H9 (cell line): Measurements from ENCODE around the gene NIPAL1. TPM values are rescaled to one million over a fixed set of nuclear protein-coding genes. Genes with fewer than 3 reads are reported as not detected.

Experiments
- DNase-seq: peaks from one replicate; pipeline ENCODE4 v3.0.0-alpha.2; 2017
- H2AFZ ChIP-seq: one replicate; pipeline ENCODE4 v1.6.1; 2013; ENCODE audit warnings: mild to moderate bottlenecking, low read length, control low read depth, moderate library complexity
- H2AK5ac ChIP-seq: 2 replicates; pipeline ENCODE4 v1.6.1; 2013; ENCODE audit warnings: low read length, control low read depth, mixed read lengths; ENCODE audit not compliant: insufficient read length
- H2BK120ac ChIP-seq: one replicate; pipeline ENCODE4 v1.6.1; 2013; ENCODE audit warnings: low read depth, mild to moderate bottlenecking, low read length, control low read depth, inconsistent platforms; ENCODE audit not compliant: poor library complexity, severe bottlenecking
- H2BK12ac ChIP-seq: 2 replicates; pipeline ENCODE4 v1.6.1; 2013; ENCODE audit warnings: low read length, control low read depth, mixed read lengths, low read depth; ENCODE audit not compliant: insufficient read length
- H2BK15ac ChIP-seq: 2 replicates; pipeline ENCODE4 v1.6.1; 2013; ENCODE audit warnings: low read depth, low read length, control low read depth
- H2BK20ac ChIP-seq: one replicate; pipeline ENCODE4 v1.6.1; 2013; ENCODE audit warnings: low read depth, mild to moderate bottlenecking, low read length, control low read depth, inconsistent platforms; ENCODE audit not compliant: poor library complexity, severe bottlenecking
- H2BK5ac ChIP-seq: 2 replicates; pipeline ENCODE4 v1.6.1; 2013; ENCODE audit warnings: low read length, control low read depth, mixed read lengths; ENCODE audit not compliant: insufficient read length
- H3K14ac ChIP-seq: 2 replicates; pipeline ENCODE4 v1.6.1; 2013; ENCODE audit warnings: low read length, control low read depth; ENCODE audit not compliant: insufficient read depth
- H3K18ac ChIP-seq: 2 replicates; pipeline ENCODE4 v1.6.1; 2013; ENCODE audit warnings: low read depth, mild to moderate bottlenecking, mixed read lengths, low read length, control low read depth; ENCODE audit not compliant: insufficient read length
- H3K23ac ChIP-seq: 2 replicates; pipeline ENCODE4 v1.6.1; 2013; ENCODE audit warnings: low read length, control low read depth, mixed read lengths, low read depth; ENCODE audit not compliant: insufficient read length
- H3K23me2 ChIP-seq: 2 replicates; pipeline ENCODE4 v1.6.1; 2013; ENCODE audit warnings: low read depth, mild to moderate bottlenecking, mixed read lengths, low read length, control low read depth; ENCODE audit not compliant: insufficient read length, poor library complexity, severe bottlenecking
- H3K27ac ChIP-seq: 2 replicates; pipeline ENCODE4 v1.5.1; 2013; ENCODE audit warnings: low read length, control low read depth, mixed read lengths, low read depth; ENCODE audit not compliant: insufficient read length
- H3K27me3 ChIP-seq: 2 replicates; pipeline ENCODE4 v1.6.1; 2013; ENCODE audit warnings: low read length, control low read depth, inconsistent platforms; ENCODE audit not compliant: insufficient read depth
- H3K4ac ChIP-seq: 2 replicates; pipeline ENCODE4 v1.6.1; 2013; ENCODE audit warnings: low read depth, mild to moderate bottlenecking, control low read depth, inconsistent platforms, low read length, moderate library complexity
- H3K4me1 ChIP-seq: 2 replicates; pipeline ENCODE4 v1.6.1; 2013; ENCODE audit warnings: low read length, control low read depth, inconsistent platforms; ENCODE audit not compliant: insufficient read depth
- H3K4me2 ChIP-seq: 2 replicates; pipeline ENCODE4 v1.6.1; 2013; ENCODE audit warnings: low read length, control low read depth, mixed read lengths; ENCODE audit not compliant: insufficient read length, insufficient read depth
- H3K56ac ChIP-seq: 2 replicates; pipeline ENCODE4 v1.6.1; 2013; ENCODE audit warnings: low read depth, mild to moderate bottlenecking, mixed read lengths, low read length, control low read depth; ENCODE audit not compliant: insufficient read length
- H3K79me1 ChIP-seq: 2 replicates; pipeline ENCODE4 v1.6.1; 2013; ENCODE audit warnings: low read depth, mild to moderate bottlenecking, moderate library complexity, low read length, control low read depth, inconsistent platforms; ENCODE audit not compliant: insufficient read depth, poor library complexity, severe bottlenecking
- H3K79me2 ChIP-seq: 2 replicates; pipeline ENCODE4 v1.6.1; 2013; ENCODE audit warnings: low read length, control low read depth, inconsistent platforms; ENCODE audit not compliant: insufficient read depth
- H3K9ac ChIP-seq: 2 replicates; pipeline ENCODE4 v1.6.1; 2013; ENCODE audit warnings: low read length, control low read depth, mixed read lengths; ENCODE audit not compliant: insufficient read length; ENCODE audit errors: extremely low read depth
- H3K9me3 ChIP-seq: one replicate; pipeline ENCODE4 v1.6.1; 2013; ENCODE audit warnings: low read depth, low read length, inconsistent platforms; ENCODE audit not compliant: control insufficient read depth
- H3T11ph ChIP-seq: one replicate; pipeline ENCODE4 v1.6.1; 2013; ENCODE audit warnings: mild to moderate bottlenecking, low read length, control low read depth, inconsistent platforms
- H4K20me1 ChIP-seq: one replicate; pipeline ENCODE4 v1.6.1; 2013; ENCODE audit not compliant: control insufficient read depth, insufficient read length, insufficient read depth
- H4K5ac ChIP-seq: 2 replicates; pipeline ENCODE4 v1.6.1; 2013; ENCODE audit warnings: low read depth, mild to moderate bottlenecking, mixed read lengths, low read length, control low read depth; ENCODE audit not compliant: insufficient read length
- H4K8ac ChIP-seq: replicated peaks from 2 replicates; pipeline ENCODE4 v1.6.1; 2013; ENCODE audit warnings: low read length, control low read depth, mixed read lengths, low read depth; ENCODE audit not compliant: insufficient read length
- H4K91ac ChIP-seq: 2 replicates; pipeline ENCODE4 v1.6.1; 2013; ENCODE audit warnings: low read depth, mild to moderate bottlenecking, moderate library complexity, mixed read lengths, low read length, control low read depth; ENCODE audit not compliant: insufficient read length
- H3K27ac Mint-ChIP-seq, 3 experiments: 2 replicates in 2 of 3; 3 replicates in 1 of 3; pipeline ENCODE4 v1.8.0; 2020 to 2021; ENCODE audit warnings: mixed read lengths in 3 of 3, mild to moderate bottlenecking in 1 of 3, moderate library complexity in 1 of 3
- H3K27me3 Mint-ChIP-seq: 2 replicates; pipeline ENCODE4 v1.8.0; 2021; ENCODE audit warnings: low read depth, mild to moderate bottlenecking, moderate library complexity, mixed read lengths
- H3K36me3 Mint-ChIP-seq, 3 experiments: 2 replicates in 2 of 3; 3 replicates in 1 of 3; pipeline ENCODE4 v1.8.0; 2020 to 2021; ENCODE audit warnings: low read depth in 3 of 3, mixed read lengths in 3 of 3; ENCODE audit not compliant: insufficient read depth in 1 of 3
- H3K4me1 Mint-ChIP-seq, 2 experiments: 2 replicates each; pipeline ENCODE4 v1.8.0; 2020; ENCODE audit warnings: mixed read lengths in 2 of 2
- H3K4me3 Mint-ChIP-seq, 2 experiments: 2 replicates in 1 of 2; 3 replicates in 1 of 2; pipeline ENCODE4 v1.8.0; 2020 to 2021; ENCODE audit warnings: mild to moderate bottlenecking in 2 of 2, mixed read lengths in 2 of 2, moderate library complexity in 1 of 2
- H3K9me3 Mint-ChIP-seq, 2 experiments: 2 replicates in 1 of 2; 3 replicates in 1 of 2; pipeline ENCODE4 v1.8.0; 2020; ENCODE audit warnings: mild to moderate bottlenecking in 2 of 2, mixed read lengths in 2 of 2, moderate library complexity in 1 of 2
- CTCF ChIP-seq: fragments of 200-600 bp; sonication (generic); conservative IDR thresholded peaks from 3 replicates; pipeline ENCODE4 v1.8.0; 2021; ENCODE audit warnings: antibody characterized with exemption, mild to moderate bottlenecking
- WGBS: extraction: QIAGEN DNeasy Blood & Tissue Kit; methylation state at CpG from one replicate; pipeline ENCODE4 v1.1.7; 2013; ENCODE audit warnings: missing lambda C conversion rate, low lambda C conversion rate, mixed read lengths; ENCODE audit not compliant: insufficient read length; ENCODE audit errors: extremely low coverage; 5-methylcytosine and 5-hydroxymethylcytosine counted together
- total RNA-seq: library from RNA; stranded (reverse); gene quantifications from 2 replicates; pipeline ENCODE4 v1.2.1, GENCODE V29; 2021

The NIPAL1 gene
- total RNA-seq, 1 experiment from 2014 or later, result 16.9 TPM

- no peaks in the 10 kb centered on the region for H3K79me1 ChIP-seq
- H3K23ac ChIP-seq, result no peak overlapping the region
- H2BK5ac ChIP-seq, result no peak overlapping the region
- no peak overlapping the region for H2AK5ac ChIP-seq
- no peak overlapping the region for H4K5ac ChIP-seq
- no peaks in the 10 kb centered on the region; the same call in 1 of the 2 replicates for H3K4me1 ChIP-seq
- WGBS, result no CpG with 5 or more reads among the region's 3 CpGs
- H3K23me2 ChIP-seq, result no peaks in the 10 kb centered on the region
- Mint-ChIP-seq H3K4me3 (no peak overlapping the region; a peak in 1 of 5 replicates), H3K36me3 (peaks cover 0 to 2% (median 1%) of the 10 kb centered on the region in 3 experiments; a peak in 2 of 7 replicates), H3K27ac (no peak overlapping the region), H3K27me3 (peaks cover 2% of the 10 kb centered on the region; the same call in 1 of the 2 replicates), H3K4me1 (peaks cover 20 to 31% of the 10 kb centered on the region in 2 experiments), H3K9me3 (peaks cover 0 to 2% of the 10 kb centered on the region in 2 experiments; a peak in 1 of 5 replicates)
- no peak overlapping the region for H4K91ac ChIP-seq
- H3K4me2 ChIP-seq, result no peak overlapping the region
- no peaks in the 10 kb centered on the region for H4K20me1 ChIP-seq
- no peak overlapping the region for H3K18ac ChIP-seq
- no peaks in the 10 kb centered on the region for H3K27me3 ChIP-seq
- H3K9ac ChIP-seq, result no peak overlapping the region
- no peak overlapping the region for H2BK20ac ChIP-seq
- no peak overlapping the region for H2BK120ac ChIP-seq
- no peaks in the 10 kb centered on the region for H3K9me3 ChIP-seq
- H3K14ac ChIP-seq, result no peak overlapping the region
- TF ChIP-seq CTCF, result no peak
- no peak overlapping the region for H3K4ac ChIP-seq
- DNase-seq, result no peak
- no peaks in the 10 kb centered on the region for H3K79me2 ChIP-seq
- H2BK12ac ChIP-seq, result no peak overlapping the region
- no peak overlapping the region for H4K8ac ChIP-seq
- H2BK15ac ChIP-seq, result no peak overlapping the region
- no peak overlapping the region for H3K27ac ChIP-seq
- H3T11ph ChIP-seq, result no peak overlapping the region
- no peak overlapping the region for H2AFZ ChIP-seq
- no peak overlapping the region for H3K56ac ChIP-seq
Observed at GRCh38 chr4:48046059-48046458, 29.5 kb downstream of the NIPAL1 start.
